Stimulated activated CD4-positive, alpha-beta T cell treated with anti-CD3 and anti-CD28 coated beads, Interleukin-15, amount 100 ng/mL, for 48 hours (primary cell): Measurements from ENCODE around the gene AZIN2.

Experiments used
- DNase-seq, 2 donors: peaks; one replicate each; pipeline ENCODE4 v3.0.0-alpha.2; 2020; ENCODE audit warnings: low read depth in 2 of 2

The AZIN2 gene

DNA sequence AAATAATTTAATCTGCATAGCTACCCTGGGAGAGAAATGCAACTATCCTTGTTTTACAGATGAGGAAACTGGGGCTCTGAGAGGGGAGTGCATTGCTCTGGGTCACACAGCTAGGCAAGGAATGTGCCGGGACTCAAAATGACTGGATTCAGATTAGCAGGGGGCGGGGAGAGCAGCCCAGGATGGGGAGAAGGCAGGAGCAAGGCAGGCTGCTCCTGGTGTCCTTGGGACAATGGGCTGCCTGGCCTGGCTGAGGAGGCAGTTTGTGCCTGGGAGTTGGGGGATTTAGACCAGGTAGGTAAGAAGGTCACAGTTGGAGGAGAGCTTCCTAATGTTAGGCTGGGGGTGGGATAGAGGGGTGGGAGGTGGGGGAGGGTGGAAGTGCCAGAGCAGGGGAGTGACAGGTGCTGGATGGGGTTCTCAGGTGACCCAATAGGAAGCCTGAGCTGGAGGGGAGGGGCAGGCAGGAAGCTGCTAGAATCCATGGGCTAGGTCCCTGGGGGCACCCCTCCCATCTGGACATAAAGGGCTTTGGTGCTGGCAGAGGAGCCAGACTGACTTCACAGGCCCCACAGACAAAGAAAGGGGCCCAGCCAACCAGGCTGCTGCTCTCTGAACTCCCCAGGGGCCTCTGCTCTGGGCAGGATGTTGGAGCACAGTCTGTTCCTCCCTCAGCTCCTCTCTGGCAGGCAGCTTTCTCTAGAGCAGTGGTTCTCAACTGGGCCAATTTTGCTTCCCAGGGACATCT, 71.9 kb downstream of the AZIN2 start:
- no peak for DNase-seq

DNA sequence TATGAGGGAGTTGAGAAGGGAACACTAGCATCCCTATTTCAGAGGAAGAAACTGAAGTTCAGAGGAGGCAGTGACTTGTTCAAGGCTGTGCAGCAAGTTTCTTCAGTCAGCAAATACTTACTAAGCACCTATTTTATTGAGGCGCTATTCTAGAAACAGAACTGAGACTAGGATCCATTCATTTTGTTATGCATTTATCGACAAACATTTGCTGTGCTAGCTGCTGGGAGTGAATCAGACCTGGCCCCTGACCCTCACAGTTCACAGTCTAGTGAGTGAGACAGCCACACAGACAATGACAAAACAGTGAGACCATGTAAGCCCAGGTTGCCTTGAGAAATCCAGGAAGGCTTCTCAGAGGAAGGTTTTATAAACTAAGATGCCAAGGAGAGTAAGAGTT, 72.7 kb downstream of the AZIN2 start:
- no peak for DNase-seq

DNA sequence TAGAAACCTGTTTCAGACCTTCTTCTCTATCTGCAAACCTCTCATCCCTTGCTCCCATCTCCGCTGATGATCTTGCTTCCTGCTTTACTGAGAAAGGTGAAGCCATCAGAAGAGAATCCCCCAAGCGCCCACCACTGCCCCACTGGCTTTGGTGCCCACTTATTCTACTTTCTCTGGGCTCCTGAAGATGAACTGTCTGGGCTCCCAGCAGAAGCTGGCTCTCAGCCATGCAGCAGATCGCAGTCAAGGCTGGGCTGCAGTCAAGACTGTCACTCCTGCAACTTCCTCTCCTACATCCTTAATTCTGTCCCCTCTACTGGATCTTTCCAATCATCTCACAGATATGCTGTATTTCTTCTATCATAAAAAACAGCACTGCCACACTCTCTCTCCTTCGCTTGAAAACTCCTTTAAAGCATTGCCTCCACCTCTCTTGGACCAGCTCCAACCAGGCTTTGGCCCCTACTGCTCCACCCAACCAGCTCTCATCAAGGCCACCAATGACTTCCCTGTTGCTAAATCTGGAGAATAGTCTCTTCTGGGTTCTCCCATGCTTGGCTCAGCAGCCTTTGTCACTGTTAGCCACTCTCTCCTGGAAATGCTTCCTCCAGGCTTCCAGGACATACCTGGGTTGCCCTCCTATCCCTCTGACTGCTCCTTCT, 75.1 kb downstream of the AZIN2 start:
- DNase-seq, result no peak

DNA sequence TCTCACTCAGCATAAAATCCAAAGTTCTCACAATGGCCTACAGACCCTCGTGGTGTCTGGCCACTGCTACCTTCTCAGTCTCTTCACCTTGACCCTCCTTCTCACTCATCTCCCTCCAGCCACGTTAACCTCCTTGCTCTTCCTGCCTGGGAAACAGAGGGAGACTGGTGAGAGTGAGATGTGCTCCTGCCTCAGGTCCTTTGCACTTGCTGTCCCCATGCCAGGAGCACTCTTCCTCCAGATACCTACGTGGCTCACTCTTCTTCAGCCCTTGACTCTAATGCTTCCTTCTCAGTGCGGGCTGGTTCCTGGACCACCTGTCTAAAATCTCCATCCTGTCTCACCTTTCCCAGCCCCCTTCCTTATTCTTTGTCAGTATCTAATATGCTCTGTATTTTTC, 76.2 kb downstream of the AZIN2 start:
- no peak for DNase-seq

DNA sequence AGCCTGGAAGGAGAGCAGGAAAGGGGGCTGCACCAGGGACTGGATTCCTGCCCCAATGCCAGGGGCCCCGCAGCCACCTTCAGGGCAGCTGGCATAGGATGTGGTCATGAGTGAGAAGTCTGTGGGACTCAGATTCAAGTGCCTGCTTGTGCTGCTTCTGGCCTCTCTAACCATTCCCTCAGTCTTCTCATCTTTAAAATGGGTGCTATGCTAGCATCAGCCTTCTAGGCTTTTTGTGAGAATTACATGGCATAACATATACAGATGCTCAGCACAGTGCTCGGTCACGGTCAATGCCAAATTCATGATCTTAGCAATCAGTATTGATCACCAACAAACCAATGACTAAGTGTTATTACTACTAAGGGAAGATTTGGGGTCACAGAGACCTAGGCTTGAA, 77.4 kb downstream of the AZIN2 start:
- DNase-seq, result no peak

DNA sequence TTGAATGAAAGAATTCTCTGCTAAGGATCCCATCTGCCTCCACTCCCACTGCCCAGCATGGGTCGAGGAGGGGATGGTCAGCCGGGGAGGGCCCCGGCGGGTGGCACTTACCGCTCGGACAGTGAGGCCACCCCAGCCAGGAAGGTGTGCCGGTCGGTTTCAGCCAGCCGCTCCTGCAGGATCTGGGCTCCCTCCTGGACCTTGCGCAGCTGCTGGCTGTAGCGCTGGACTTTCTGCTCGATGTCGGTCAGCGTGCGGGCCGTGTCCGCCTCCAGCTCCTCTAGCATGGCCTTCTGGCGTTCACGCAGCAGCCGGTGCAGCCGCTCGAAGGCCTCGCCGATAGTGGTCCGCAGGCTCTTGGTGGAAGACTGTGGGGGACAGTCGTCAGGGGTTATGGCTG, 78.6 kb downstream of the AZIN2 start:
- DNase-seq, result no peak

DNA sequence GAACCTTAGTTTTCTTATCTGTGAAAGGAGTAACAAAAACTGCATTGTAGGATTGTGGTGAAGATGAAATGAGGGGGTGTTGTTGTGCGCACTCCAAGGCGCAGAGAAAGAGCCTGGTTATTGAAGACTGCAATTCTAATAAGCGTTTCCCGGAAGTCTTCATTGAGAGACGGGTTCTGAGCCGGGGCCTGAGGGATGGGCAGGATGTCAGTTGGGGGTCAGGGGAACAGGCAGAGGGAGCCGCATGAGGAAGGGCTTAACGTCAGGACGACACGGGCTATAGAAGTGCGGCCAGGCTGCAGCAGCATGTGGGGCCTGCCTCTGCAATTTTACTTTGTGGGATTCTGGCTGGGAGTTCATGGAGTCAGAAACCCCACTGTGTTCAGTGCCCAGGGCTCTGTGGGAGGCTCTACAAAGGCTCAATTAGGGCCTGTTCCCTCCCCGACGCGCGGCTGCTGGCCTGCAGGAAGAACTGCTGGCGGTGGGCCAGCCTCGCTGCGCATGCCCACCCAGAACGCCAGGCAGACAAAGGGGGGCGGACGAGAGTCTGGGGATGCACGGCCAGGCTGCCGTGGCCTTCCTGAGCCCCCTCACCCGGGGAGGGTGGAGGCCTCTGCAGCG, 80.2 kb downstream of the AZIN2 start:
- DNase-seq, result no peak

DNA sequence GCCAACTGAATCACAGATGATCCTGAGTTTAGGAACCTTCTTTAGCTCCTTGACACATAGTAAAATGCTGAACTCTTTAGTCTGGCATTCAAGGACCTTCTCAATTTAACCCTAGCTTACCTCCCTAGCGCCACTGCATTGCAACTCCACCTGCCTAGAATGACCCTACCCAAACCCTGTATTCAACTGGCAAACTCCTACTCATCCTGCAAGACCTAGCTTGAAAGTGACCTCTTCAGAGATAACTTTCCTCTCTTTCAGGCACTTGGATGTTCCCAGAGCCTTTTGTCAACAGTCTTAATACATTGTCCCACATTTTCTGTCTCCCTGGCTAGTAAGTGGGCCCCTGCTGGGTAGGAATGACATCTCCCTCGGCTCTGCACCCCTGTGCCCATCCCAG, 81.2 kb downstream of the AZIN2 start:
- DNase-seq, result no peak

DNA sequence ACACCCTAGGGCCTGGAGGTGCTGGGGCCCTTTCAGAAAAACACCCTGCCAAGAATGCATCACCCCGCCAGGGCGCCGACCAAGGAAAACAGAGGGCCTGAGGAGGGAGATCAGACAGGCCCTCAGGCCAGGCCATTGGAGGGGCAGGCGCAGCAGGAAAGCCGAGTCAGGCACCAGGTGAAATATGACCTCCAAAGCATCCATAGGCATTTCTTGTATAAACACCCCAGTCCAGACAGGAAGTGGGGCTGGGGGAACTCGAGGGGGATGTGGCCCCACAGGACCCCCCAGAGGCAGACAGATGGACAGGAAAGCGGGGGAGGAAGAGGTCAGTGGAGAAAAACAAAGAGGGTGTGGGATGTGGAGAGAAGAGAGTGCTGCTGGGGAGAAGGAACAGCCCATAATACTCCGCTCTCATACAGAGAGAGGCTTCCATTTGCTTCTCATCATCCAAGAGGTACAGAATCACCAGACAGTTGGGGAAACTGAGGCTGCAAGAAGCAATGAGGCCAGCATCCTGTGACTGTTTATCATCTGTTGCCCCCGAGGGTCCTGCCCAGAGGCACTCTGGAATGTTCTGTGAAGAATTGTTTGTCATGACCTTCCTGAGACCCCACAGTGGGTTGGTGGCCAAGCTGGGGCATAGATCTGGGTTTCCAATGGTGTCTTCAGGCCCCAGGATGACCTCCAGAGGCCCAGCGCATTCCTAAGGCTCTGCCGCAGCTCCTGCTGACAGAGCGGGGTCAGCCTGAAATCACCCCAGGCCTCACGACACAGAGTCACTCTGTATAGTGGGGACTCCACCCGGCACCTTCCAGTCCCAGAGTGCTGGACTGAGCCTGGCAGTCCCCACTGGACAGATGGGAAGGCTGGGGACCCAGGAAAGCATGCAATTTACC, 82.9 kb downstream of the AZIN2 start:
- no peak for DNase-seq

DNA sequence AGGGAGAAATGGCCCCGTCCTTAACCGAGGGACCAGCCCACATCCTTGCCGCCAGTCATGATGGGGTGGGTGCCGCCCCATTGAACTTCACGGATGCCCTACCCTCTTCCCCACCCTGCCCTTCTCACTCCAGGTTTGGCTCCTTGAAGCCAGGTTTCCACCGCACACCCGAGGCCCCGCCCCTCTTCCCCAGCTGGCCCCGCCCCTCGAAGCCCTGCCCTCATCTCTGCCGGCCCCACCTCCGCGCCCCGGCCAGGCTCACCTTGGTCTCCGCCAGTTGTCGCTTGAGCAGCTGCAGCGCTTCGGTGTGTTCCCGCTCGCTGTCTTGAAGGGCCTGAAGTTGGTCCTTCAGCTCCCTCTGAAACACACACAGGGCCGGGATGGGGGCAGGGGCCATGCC, 84.3 kb downstream of the AZIN2 start:
- no peak for DNase-seq

DNA sequence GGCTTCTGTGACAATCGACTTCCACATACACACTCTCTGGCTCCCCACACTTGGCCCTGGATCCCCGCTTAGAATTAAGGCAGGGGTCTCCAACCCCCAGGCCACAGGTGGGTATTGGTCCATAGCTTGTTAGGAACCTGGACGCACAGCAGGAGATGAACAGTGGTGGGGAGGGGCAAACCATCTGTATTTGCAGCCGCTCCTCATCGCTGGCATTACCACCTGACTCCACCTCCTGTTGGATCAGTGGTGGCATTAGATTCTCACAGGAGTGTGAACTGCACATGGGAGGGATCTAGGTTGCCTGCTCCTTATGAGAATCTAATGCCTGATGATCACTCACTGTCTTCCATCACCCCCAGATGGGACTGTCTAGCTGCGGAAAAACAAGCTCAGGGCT, 84.9 kb downstream of the AZIN2 start:
- DNase-seq, result no peak

DNA sequence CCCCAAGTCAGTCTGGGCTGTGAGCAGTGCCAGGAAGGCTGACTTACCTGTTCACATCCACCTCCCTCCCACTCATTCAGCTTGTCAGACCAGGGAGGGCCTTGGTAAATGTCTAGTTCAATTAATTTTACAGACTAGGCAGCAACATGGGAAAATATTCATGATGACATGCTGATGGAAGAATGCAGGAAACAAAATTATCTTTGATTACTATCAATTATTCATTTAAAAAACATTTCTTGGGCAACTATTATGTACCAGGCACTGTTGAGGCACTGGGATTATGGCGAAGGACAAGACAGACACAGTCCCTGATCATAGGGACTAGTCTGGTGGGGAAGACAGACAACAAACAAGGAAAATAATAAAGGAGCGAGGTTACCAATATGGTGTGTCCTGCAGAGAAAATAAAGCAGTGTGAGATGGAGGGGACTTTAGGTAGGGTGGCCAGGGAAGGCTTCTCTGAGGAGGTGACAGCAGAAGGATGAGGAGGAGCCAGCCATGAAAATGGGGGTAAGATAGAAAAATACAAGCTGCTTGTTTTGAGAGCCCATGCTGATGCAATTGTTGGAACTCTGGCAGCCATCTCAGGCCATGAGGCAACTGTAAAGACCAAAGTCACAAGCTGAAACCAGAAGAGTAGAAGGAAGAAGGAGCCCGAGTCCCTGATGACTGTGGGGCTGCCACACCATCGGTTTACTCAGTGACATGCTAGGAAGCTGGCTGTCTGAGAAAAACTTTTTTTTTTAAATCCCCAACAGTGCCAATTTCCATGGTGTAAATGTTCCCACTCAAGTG, 86.9 kb downstream of the AZIN2 start:
- no peak for DNase-seq

DNA sequence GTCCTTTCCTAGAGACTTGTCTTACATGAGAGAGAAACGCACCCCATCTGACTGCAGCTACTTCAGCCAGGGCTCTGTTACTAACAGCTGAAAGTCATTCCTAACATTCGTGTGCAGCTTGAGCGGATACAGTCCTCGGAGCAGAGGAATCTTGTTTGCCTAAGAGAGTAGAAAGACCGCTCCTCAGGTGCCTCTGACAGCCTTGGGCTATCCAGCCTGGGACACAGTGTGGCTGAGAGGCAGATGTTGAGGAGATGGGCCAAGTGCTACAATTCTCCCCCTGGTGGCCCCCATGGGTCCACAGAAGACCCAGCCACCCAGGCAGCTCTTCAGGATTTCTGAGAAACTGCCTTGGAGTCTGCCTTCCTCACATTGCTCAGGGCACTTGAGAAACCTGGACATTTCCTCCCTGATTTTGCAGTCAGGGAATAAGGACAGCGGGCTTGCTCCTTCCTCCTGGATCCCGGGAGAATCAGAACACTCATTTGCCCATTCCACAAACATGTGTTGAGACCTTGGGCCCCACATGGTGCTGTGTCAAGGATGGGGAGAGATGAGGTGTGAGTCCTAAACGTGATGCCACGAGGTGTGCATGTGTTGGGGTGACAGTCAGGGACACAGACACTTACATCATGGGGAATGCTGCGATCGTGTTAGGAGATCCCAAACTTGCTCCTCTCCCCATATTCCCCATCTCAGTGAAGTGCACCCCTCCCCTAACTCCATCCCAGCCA, 87.8 kb downstream of the AZIN2 start:
- no peak for DNase-seq

DNA sequence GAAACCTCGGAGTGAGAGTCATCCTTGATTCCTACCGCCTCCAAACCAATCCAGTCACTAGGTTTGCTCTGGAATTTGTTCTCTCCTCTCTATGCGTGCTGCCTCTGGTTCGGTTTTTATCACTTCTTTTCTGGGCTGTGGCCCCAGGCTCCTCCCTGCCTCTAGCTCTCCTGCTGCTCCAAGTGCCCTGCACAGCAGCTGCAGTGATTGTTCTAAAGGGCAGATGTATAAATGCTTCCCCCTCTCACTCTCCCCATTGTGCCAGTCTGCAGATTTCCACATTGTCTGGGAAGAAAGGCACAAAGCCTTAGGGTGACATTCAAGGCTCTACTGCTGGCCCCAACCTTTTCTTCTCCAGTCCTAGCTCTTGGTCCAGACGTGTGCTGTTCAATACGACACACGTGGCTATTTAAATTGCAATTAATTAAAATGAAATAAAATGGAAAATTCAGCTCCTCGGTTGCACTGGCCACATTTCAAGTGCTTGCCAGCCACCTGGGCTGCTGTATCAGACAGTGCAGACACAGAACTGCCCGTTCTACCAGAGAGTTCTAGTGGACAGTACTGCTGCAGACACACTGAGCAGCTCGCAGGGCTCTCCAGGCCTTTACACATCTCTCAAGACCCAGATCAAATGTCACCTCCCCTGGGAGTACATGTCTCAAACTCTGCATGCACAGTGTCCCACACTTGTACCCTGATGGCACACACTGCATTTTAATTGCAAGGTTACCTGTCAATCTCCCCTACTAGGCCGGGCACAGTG, 88.5 kb downstream of the AZIN2 start:
- DNase-seq, result no peak
